GM10266 (cell line): Measurements from ENCODE around the gene OR4D1.

Experiments
- DNase-seq: peaks from one replicate; pipeline ENCODE4 v3.0.0; 2012; ENCODE audit errors: extremely low spot score
- CTCF ChIP-seq: IDR thresholded peaks from 2 replicates; pipeline ENCODE4 v1.5.1; 2012; ENCODE audit warnings: mild to moderate bottlenecking, low read depth; ENCODE audit not compliant: control insufficient read depth, insufficient read depth; ENCODE audit errors: missing control alignments

OR4D1 gene

GRCh38 chr17:58192612-58193011 is 44.4 kb downstream of the OR4D1 start, which contains the start of gene EPX:
Gene EPX (plus strand): TSS chr17:58192726. CDS start chr17:58192847, 121 bp downstream.
- no peak for DNase-seq
- no peak for TF ChIP-seq CTCF

- DNase-seq = no peak
- TF ChIP-seq CTCF = no peak
Observed at GRCh38 chr17:58193641-58194255, 45.6 kb downstream of the OR4D1 start.

- DNase-seq = no peak
- TF ChIP-seq CTCF = no peak
Observed at GRCh38 chr17:58195518-58196123, 47.4 kb downstream of the OR4D1 start.

GRCh38 chr17:58196610-58197009 is 48.4 kb downstream of the OR4D1 start:
- DNase-seq = no peak

GRCh38 chr17:58200024-58200633 is 51.9 kb downstream of the OR4D1 start:
- peak; percentile 73 for TF ChIP-seq CTCF

More at GRCh38 chr17:58196610-58197009, 48.4 kb downstream of the OR4D1 start:
- TF ChIP-seq CTCF = no peak

GRCh38 chr17:58202859-58203258 is 54.7 kb downstream of the OR4D1 start:
- no peak for TF ChIP-seq CTCF
- DNase-seq = no peak

More at GRCh38 chr17:58200024-58200633, 51.9 kb downstream of the OR4D1 start:
- peak; percentile 66 for DNase-seq

- TF ChIP-seq CTCF = no peak
- DNase-seq = no peak
Observed at GRCh38 chr17:58204796-58205195, 56.6 kb downstream of the OR4D1 start.
